HEK293T (cell line): Measurements from ENCODE around the gene NME4.
A peak's percentile ranks its signal among the peaks of the same experiment; 100 is the strongest.

Source experiments
- CTCF ChIA-PET: fragments of 350-600 bp; formaldehyde crosslinking; extraction: SDS; loops from one replicate; lab custom pipeline; 2021; ENCODE audit warnings: antibody characterized with exemption, inconsistent platforms; lab: Yijun Ruan, JAX
- POLR2A ChIA-PET: fragments of 350-600 bp; formaldehyde crosslinking; extraction: SDS; loops from one replicate; lab custom pipeline; 2020; ENCODE audit warnings: antibody characterized with exemption, inconsistent platforms; lab: Yijun Ruan, JAX
- DNase-seq: peaks from one replicate; pipeline ENCODE4 v3.0.0; 2012; ENCODE audit warnings: mixed read lengths; ENCODE audit errors: extremely low spot score
- ARNT ChIP-seq: fragments of 450-650 bp; IDR thresholded peaks from 2 replicates; pipeline ENCODE4 v1.6.1; 2017; ENCODE audit warnings: mild to moderate bottlenecking
- BHLHE40 ChIP-seq: fragments of 450-650 bp; IDR thresholded peaks from 2 replicates; pipeline ENCODE4 v1.6.1; 2016; ENCODE audit warnings: mild to moderate bottlenecking, moderate library complexity, borderline replicate concordance
- CTBP1 ChIP-seq: fragments of 450-650 bp; IDR thresholded peaks from 2 replicates; pipeline ENCODE4 v1.6.1; 2016; ENCODE audit warnings: borderline replicate concordance
- ELF4 ChIP-seq: fragments of 450-650 bp; IDR thresholded peaks from 2 replicates; pipeline ENCODE4 v1.6.1; 2017; ENCODE audit warnings: antibody characterized with exemption
- FOXA1 ChIP-seq: fragments of 450-650 bp; IDR thresholded peaks from 2 replicates; pipeline ENCODE4 v1.6.1; 2016; ENCODE audit warnings: mild to moderate bottlenecking
- FOXK2 ChIP-seq: fragments of 450-650 bp; IDR thresholded peaks from 2 replicates; pipeline ENCODE4 v1.6.1; 2016; ENCODE audit warnings: mild to moderate bottlenecking
- FOXM1 ChIP-seq: fragments of 450-650 bp; IDR thresholded peaks from 2 replicates; pipeline ENCODE4 v1.6.1; 2017; ENCODE audit warnings: mild to moderate bottlenecking, borderline replicate concordance
- HDGF ChIP-seq: fragments of 450-650 bp; IDR thresholded peaks from 2 replicates; pipeline ENCODE4 v1.6.1; 2017; ENCODE audit warnings: antibody characterized with exemption, borderline replicate concordance
- L3MBTL2 ChIP-seq: fragments of 450-650 bp; conservative IDR thresholded peaks from 2 replicates; pipeline ENCODE4 v1.6.1; 2016; ENCODE audit warnings: mild to moderate bottlenecking
- LEF1 ChIP-seq: fragments of 450-650 bp; IDR thresholded peaks from 2 replicates; pipeline ENCODE4 v1.6.1; 2017; ENCODE audit warnings: mild to moderate bottlenecking, borderline replicate concordance
- NFRKB ChIP-seq: fragments of 450-650 bp; IDR thresholded peaks from 2 replicates; pipeline ENCODE4 v1.6.1; 2016; ENCODE audit warnings: mild to moderate bottlenecking, moderate library complexity
- PKNOX1 ChIP-seq: fragments of 450-650 bp; IDR thresholded peaks from 2 replicates; pipeline ENCODE4 v1.6.1; 2016
- SP1 ChIP-seq: fragments of 450-650 bp; IDR thresholded peaks from 2 replicates; pipeline ENCODE4 v1.6.1; 2017
- SUZ12 ChIP-seq: fragments of 450-650 bp; IDR thresholded peaks from 2 replicates; pipeline ENCODE4 v1.6.1; 2016; ENCODE audit warnings: mild to moderate bottlenecking
- TARDBP ChIP-seq: fragments of 450-650 bp; IDR thresholded peaks from 2 replicates; pipeline ENCODE4 v1.6.1; 2016
- ZNF384 ChIP-seq: fragments of 450-650 bp; IDR thresholded peaks from 2 replicates; pipeline ENCODE4 v1.6.1; 2016

NME4 gene

GRCh38 chr16:352547-353403 is 44.2 kb upstream of the NME4 start, which contains the start of gene AXIN1:
Gene AXIN1 (minus strand): TSS chr16:352723. CDS start chr16:347025, 5,698 bp downstream.
- TF ChIP-seq FOXM1, result no peak
- TF ChIP-seq TARDBP, result no peak
- no peak for TF ChIP-seq LEF1
- no peak for TF ChIP-seq FOXK2
- no peak for TF ChIP-seq SUZ12
- TF ChIP-seq HDGF, result no peak
- CTCF ChIA-PET, result interaction anchor here (0.6 kb wide), 1 partner anchor 171 kb away, joined by 3 read pairs; no protein-coding TSS in a partner anchor
- peak; percentile 97 for DNase-seq
- POLR2A ChIA-PET, result interaction anchor here (1.3 to 2.0 kb wide), 2 partner anchors 18 to 117 kb away, joined by 4 read pairs; partner anchors contain the start of gene MRPL28

GRCh38 chr16:353404-354290 is 43.4 kb upstream of the NME4 start:
- DNase-seq, result no peak
- CTCF ChIA-PET, result no interaction called here
- TF ChIP-seq HDGF (no peak), NFRKB (no peak), TARDBP (no peak), L3MBTL2 (no peak), PKNOX1 (no peak), SP1 (no peak), CTBP1 (no peak), ELF4 (no peak), ZNF384 (no peak), FOXA1 (no peak)
- POLR2A ChIA-PET, result interaction anchor here (2.0 kb wide), 1 partner anchor 118 kb away, joined by 4 read pairs; no protein-coding TSS in a partner anchor

GRCh38 chr16:354291-354881 is 42.6 kb upstream of the NME4 start:
- POLR2A ChIA-PET, result interaction anchor here (2.0 kb wide), 1 partner anchor 119 kb away, joined by 4 read pairs; no protein-coding TSS in a partner anchor
- no peak for DNase-seq
- CTCF ChIA-PET, result no interaction called here
- TF ChIP-seq ZNF384 (no peak), PKNOX1 (no peak), SP1 (no peak), TARDBP (no peak), ELF4 (no peak), NFRKB (no peak), LEF1 (no peak), SUZ12 (no peak), CTBP1 (no peak), FOXK2 (no peak), HDGF (no peak), FOXM1 (no peak), L3MBTL2 (no peak), ARNT (no peak), BHLHE40 (no peak), FOXA1 (no peak)

DNA sequence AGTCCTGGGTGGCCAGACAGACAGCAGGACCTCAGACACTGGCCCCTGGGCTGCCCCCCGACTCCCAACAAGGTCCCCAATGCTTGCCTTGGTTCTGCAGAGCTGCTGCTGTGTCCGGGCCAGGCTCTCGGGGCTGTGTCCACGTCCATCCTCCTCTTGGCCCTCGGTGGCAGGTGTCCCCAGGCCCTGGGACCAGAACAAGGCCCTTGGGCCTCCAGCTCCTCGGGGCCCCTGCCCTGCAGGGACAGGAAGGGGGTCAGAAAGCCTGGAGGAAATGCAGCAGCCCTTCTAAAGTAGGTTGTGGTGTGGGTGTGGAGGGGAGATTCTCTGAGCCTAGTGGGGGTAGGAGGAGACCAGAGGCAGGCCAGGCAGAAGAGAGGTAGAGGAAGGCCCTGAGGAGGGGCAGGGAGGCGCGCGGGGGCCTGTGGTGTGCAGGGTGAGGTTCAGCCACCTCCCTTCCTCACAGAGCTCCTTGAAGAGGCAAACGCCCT is 42.0 kb upstream of the NME4 start:
- ChIA-PET POLR2A (no interaction called here), CTCF (no interaction called here)
- TF ChIP-seq PKNOX1, result no peak
- TF ChIP-seq HDGF, result no peak
- TF ChIP-seq SP1, result no peak
- TF ChIP-seq NFRKB, result no peak
- no peak for TF ChIP-seq TARDBP
- no peak for TF ChIP-seq FOXM1
- no peak for TF ChIP-seq L3MBTL2
- no peak for TF ChIP-seq SUZ12
- TF ChIP-seq LEF1, result no peak
- TF ChIP-seq ZNF384, result no peak
- no peak for TF ChIP-seq FOXA1
- no peak for TF ChIP-seq ARNT
- no peak for TF ChIP-seq FOXK2
- TF ChIP-seq CTBP1, result no peak
- no peak for DNase-seq

GRCh38 chr16:356741-357140 is 40.3 kb upstream of the NME4 start:
- no peak for TF ChIP-seq TARDBP
- ChIA-PET POLR2A (interaction anchor here (1.1 kb wide), 1 partner anchor 14 kb away, joined by 3 read pairs; the partner anchor contains the start of gene MRPL28), CTCF (no interaction called here)
- DNase-seq, result no peak
